ENCODE data around the gene PSORS1C1. TPM values are rescaled to one million over a fixed set of nuclear protein-coding genes. Genes with fewer than 3 reads are reported as not detected.

PSORS1C1 gene
- total RNA-seq, 1 donor from 2014 or later = 2.8 TPM

GRCh38 chr6:31135710-31136109 is 21.1 kb downstream of the PSORS1C1 start:
- no peak overlapping the region for H3K4me3 ChIP-seq (ENCODE audit: low read depth, low read length)
- DNase-seq (ENCODE audit: low read depth) = no peak
- no peak for TF ChIP-seq CTCF (conservative IDR thresholded peaks at IDR 0.05; ENCODE audit: low read depth, low read length)

GRCh38 chr6:31138982-31139381 is 24.4 kb downstream of the PSORS1C1 start, which contains the start of gene PSORS1C2:
Gene PSORS1C2, minus strand, starts transcription at chr6:31139066. Its CDS starts 40 bp downstream, at chr6:31139026.
- H3K4me3 ChIP-seq (ENCODE audit: low read depth, low read length) = no peak within 1 kb of the TSS
- no peak for DNase-seq (ENCODE audit: low read depth)
- TF ChIP-seq CTCF (conservative IDR thresholded peaks at IDR 0.05; ENCODE audit: low read depth, low read length) = no peak

GRCh38 chr6:31139599-31139998 is 25.0 kb downstream of the PSORS1C1 start:
- TF ChIP-seq CTCF (conservative IDR thresholded peaks at IDR 0.05; ENCODE audit: low read depth, low read length) = no peak
- DNase-seq (ENCODE audit: low read depth) = no peak
- H3K4me3 ChIP-seq (ENCODE audit: low read depth, low read length) = no peak overlapping the region

GRCh38 chr6:31140643-31141042 is 26.0 kb downstream of the PSORS1C1 start:
- H3K4me3 ChIP-seq (ENCODE audit: low read depth, low read length) = no peak overlapping the region
- no peak for TF ChIP-seq CTCF (conservative IDR thresholded peaks at IDR 0.05; ENCODE audit: low read depth, low read length)
- DNase-seq (ENCODE audit: low read depth) = no peak

- DNase-seq (ENCODE audit: low read depth) = no peak
- H3K4me3 ChIP-seq (ENCODE audit: low read depth, low read length) = no peak overlapping the region
- TF ChIP-seq CTCF (conservative IDR thresholded peaks at IDR 0.05; ENCODE audit: low read depth, low read length) = no peak
These were observed 27.8 kb downstream of the PSORS1C1 start for GRCh38 chr6:31142361-31142761.

- H3K4me3 ChIP-seq (ENCODE audit: low read depth, low read length) = no peak overlapping the region
- no peak for TF ChIP-seq CTCF (conservative IDR thresholded peaks at IDR 0.05; ENCODE audit: low read depth, low read length)
- no peak for DNase-seq (ENCODE audit: low read depth)
These were observed 28.5 kb downstream of the PSORS1C1 start for GRCh38 chr6:31143148-31143547.

- DNase-seq (ENCODE audit: low read depth) = no peak
- H3K4me3 ChIP-seq (ENCODE audit: low read depth, low read length) = no peak overlapping the region
- TF ChIP-seq CTCF (conservative IDR thresholded peaks at IDR 0.05; ENCODE audit: low read depth, low read length) = no peak
These were observed 29.8 kb downstream of the PSORS1C1 start for GRCh38 chr6:31144296-31144969.
